GM23248 (cell line): ENCODE data around the gene CCDC89.

Experiments used
- EZH2 ChIP-seq: fragments of 200-600 bp; sonication (generic); IDR thresholded peaks from 2 replicates; pipeline ENCODE4 v1.6.1; 2018; ENCODE audit warnings: antibody characterized with exemption, mild to moderate bottlenecking; ENCODE audit not compliant: insufficient read depth, poor library complexity, severe bottlenecking
- EZH2phosphoT487 ChIP-seq: fragments of 200-600 bp; sonication (generic); IDR thresholded peaks from 2 replicates; pipeline ENCODE4 v1.6.1; 2018; ENCODE audit warnings: antibody characterized with exemption, moderate library complexity, mild to moderate bottlenecking, low read depth; ENCODE audit not compliant: insufficient read depth

DNA sequence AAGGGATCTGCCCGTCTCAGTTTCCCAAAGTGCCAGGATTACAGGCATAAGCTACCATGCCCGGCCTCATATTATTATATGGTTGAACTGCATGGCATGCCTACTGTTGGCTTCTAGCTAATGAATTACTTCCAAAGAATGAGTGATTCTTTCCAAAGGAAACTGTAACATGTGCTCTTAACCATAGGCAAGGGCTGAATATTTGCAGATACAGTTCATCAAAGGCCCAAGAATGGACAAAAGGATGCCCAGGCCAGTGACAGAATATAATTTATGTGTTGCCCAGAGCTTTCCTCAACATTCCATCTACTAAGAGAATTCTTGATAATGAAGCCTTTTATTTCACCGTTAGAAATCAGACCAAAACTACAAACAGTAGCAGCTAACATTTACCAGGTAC, 27.0 kb upstream of the CCDC89 start:
- TF ChIP-seq EZH2 (no peak), EZH2phosphoT487 (no peak)
